Lower lobe of right lung (tissue), 2 donors: Measurements from ENCODE around the gene PLCL1. TPM values are rescaled to one million over a fixed set of nuclear protein-coding genes. Genes with fewer than 3 reads are reported as not detected.
A peak's percentile ranks its signal among the peaks of the same experiment; 100 is the strongest.

Experiments
- ATAC-seq, 2 donors: fragments of 200-7000 bp; cut with Tn5 transposase; one replicate each; pipeline ENCODE4 v1.9.1; 2020 to 2022; ENCODE audit warnings: mild to moderate bottlenecking in 2 of 2, moderate library complexity in 2 of 2
- DNase-seq: peaks from one replicate; pipeline ENCODE4 v3.0.0-alpha.2; 2020
- H3K27ac ChIP-seq: fragments of 200-600 bp; one replicate; pipeline ENCODE4 v1.8.0; 2022
- H3K27me3 ChIP-seq: fragments of 200-600 bp; one replicate; pipeline ENCODE4 v1.8.0; 2022; ENCODE audit warnings: low read depth
- H3K36me3 ChIP-seq: fragments of 200-600 bp; one replicate; pipeline ENCODE4 v1.8.0; 2022; ENCODE audit warnings: mild to moderate bottlenecking
- H3K4me1 ChIP-seq: fragments of 200-600 bp; one replicate; pipeline ENCODE4 v1.8.0; 2022
- H3K4me3 ChIP-seq: fragments of 200-600 bp; one replicate; pipeline ENCODE4 v1.8.0; 2022; ENCODE audit warnings: mild to moderate bottlenecking
- H3K9me3 ChIP-seq: fragments of 200-600 bp; one replicate; pipeline ENCODE4 v1.8.0; 2022
- intact Hi-C: fragments of 100-400 bp; cut with DNase I; formaldehyde crosslinking; loops from one replicate; pipeline ENCODE4 v1.11.0; 2022
- total RNA-seq: library from RNA; stranded (reverse); fragmentation: NEBNext Ultra II Directional; extraction: Animal tissue kit (Norgen Biotek cat#: 25700); gene quantifications from one replicate; pipeline ENCODE4 v1.2.1, GENCODE V29; 2021
- TF ChIP-seq, protein P1 (sequence below): fragments of 200-600 bp; IDR thresholded peaks from one replicate; pipeline ENCODE4 v1.8.0; 2022; ENCODE audit warnings: antibody characterized with exemption, mild to moderate bottlenecking
- donor health status: DM: no; HTN: yes; CAD: no; lungs with severe emphysema.

The PLCL1 gene
- total RNA-seq, 1 donor from 2014 or later, result 6.3 TPM

DNA sequence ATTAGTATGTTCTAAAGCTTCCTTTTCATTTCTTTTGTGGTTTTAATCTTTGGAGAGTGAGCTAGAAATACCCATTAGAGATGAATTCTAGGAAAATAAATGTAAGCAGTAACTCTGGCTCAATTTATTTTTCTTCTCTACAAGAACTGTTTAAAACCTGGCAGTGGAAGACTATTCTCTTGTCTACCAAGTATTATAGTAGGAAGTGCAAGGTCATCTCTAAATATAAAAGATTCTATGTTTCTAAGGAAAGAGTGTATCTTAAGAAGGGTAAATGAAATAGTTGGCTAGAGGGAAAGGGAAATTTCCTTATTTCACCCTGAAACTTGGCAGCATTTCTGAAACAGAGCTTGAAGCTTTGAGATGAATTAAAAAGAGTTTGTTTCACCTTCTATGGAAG, 35.5 kb downstream of the PLCL1 start:
- ATAC-seq (no peak), DNase-seq (no peak)
- H3K4me3 ChIP-seq, result no peak overlapping the region
- TF ChIP-seq, protein P1, sequence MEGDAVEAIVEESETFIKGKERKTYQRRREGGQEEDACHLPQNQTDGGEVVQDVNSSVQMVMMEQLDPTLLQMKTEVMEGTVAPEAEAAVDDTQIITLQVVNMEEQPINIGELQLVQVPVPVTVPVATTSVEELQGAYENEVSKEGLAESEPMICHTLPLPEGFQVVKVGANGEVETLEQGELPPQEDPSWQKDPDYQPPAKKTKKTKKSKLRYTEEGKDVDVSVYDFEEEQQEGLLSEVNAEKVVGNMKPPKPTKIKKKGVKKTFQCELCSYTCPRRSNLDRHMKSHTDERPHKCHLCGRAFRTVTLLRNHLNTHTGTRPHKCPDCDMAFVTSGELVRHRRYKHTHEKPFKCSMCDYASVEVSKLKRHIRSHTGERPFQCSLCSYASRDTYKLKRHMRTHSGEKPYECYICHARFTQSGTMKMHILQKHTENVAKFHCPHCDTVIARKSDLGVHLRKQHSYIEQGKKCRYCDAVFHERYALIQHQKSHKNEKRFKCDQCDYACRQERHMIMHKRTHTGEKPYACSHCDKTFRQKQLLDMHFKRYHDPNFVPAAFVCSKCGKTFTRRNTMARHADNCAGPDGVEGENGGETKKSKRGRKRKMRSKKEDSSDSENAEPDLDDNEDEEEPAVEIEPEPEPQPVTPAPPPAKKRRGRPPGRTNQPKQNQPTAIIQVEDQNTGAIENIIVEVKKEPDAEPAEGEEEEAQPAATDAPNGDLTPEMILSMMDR, result no peak
- H3K27me3 ChIP-seq, result no peaks in the 10 kb centered on the region
- intact Hi-C loops, result no loop called here
- H3K4me1 ChIP-seq, result peaks cover 5% of the 10 kb centered on the region
- no peaks in the 10 kb centered on the region for H3K36me3 ChIP-seq
- no peak overlapping the region for H3K27ac ChIP-seq
- no peaks in the 10 kb centered on the region for H3K9me3 ChIP-seq

DNA sequence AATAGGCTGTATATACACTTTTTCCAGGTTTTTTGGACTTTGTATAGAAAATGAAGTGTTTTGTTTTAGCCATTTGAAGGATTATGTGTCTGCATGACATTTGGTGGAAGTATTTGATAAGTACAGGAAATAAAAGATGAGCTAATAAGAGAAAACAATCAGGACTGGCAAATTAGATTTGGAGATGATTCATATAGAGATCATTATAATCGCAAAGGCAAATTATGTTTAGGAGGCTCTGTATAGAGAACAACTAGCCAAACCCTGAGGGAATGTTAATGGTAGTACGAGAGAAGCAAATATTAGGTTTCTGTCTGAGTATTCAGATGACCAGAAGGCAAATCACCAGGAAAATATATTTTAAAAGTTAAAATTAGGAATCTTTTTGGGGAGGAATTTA, 41.7 kb downstream of the PLCL1 start:
- TF ChIP-seq, protein P1, result no peak
- Histone ChIP-seq H3K4me3 (no peak overlapping the region), H3K9me3 (no peaks in the 10 kb centered on the region), H3K36me3 (no peaks in the 10 kb centered on the region), H3K27ac (peak overlapping the region; percentile 49), H3K4me1 (no peaks in the 10 kb centered on the region), H3K27me3 (no peaks in the 10 kb centered on the region)
- no peak for DNase-seq
- ATAC-seq, result no peak
- intact Hi-C loops, result no loop called here

DNA sequence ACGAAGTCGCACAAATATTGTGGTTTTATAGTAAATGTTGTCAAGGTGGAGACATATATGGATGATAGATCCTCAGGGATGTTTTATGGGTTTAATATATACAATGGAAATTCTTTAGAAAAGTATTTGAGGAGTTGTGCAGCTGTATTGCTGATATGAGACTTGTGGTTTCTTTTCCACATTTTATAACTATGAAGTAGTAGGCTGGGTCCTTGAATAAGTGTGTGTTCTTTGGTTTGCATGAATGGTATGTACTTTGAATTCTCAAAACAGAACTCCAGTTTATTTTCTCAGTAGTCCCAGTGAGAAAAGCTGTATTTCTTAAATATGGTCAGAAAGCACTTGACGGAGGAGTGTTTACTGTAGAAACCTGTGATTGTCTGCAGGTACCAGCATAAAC, 42.4 kb downstream of the PLCL1 start:
- intact Hi-C loops, result no loop called here

DNA sequence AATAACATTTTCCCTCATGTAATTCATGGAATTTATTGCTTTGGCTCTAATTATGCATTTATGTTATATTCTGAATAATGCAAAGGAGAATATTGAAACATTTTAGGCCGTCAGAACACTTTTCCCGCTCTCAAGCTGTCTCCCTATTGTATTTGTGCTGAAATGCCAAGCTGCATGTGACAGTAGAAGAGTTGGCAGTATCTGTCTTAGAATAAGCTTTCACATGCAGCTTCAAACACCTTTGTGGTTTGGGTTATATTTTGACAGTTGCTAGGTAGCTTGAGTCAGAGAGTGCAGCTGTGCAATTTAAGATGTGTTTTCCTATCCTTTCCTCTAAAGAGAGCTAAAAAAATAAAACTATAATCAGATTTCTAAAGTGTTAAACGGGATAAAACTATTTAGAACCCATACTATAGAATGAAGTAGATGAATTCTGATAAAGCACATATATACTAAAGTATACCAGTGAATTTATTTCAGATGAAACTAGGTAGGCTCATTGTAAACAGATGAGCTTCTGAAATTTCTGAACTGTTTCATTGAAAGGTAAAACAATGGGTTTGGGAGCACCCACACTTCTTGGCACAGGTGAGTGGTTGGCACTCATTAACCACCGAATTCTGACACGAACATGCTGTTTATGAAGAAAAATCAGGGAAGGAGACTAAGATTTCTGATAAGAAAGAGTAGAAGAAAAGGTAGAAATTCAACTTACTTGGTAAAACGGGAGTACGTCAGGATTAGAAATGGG, 43.4 kb downstream of the PLCL1 start:
- H3K27me3 ChIP-seq, result no peaks in the 10 kb centered on the region
- no peaks in the 10 kb centered on the region for H3K36me3 ChIP-seq
- TF ChIP-seq, protein P1, result no peak
- ATAC-seq (peak in 1 of 2 donors; percentile 63), DNase-seq (no peak)
- no peaks in the 10 kb centered on the region for H3K4me1 ChIP-seq
- H3K4me3 ChIP-seq, result no peak overlapping the region
- intact Hi-C loops, result no loop called here
- no peaks in the 10 kb centered on the region for H3K9me3 ChIP-seq
- H3K27ac ChIP-seq, result no peak overlapping the region

More for the DNA sequence above, 42.4 kb downstream of the PLCL1 start:
- TF ChIP-seq, protein P1, result no peak
- DNase-seq (no peak), ATAC-seq (peak; percentile 37 to 89)
- Histone ChIP-seq H3K27ac (peak overlapping the region; percentile 49), H3K4me1 (no peaks in the 10 kb centered on the region), H3K36me3 (no peaks in the 10 kb centered on the region), H3K27me3 (no peaks in the 10 kb centered on the region), H3K9me3 (no peaks in the 10 kb centered on the region), H3K4me3 (no peak overlapping the region)

DNA sequence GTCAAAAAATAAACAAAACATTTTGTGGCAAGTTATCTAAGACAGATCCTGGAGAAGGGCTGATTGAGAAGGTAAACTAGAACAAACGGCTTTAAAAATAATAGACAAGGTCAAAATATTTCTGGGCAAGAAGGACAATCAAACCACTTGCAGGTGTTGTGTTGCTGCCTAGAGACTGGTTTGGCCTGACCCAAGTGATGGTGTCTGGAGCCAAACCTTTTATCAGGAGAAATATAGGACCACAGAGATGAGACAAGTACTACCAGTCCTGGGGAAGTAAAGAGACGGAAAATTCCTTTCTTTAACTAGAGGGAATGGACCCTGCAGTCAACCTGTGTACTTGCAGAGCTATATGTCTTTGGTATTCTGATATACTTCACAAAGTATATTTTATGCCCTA, 44.2 kb downstream of the PLCL1 start:
- Histone ChIP-seq H3K4me1 (no peaks in the 10 kb centered on the region), H3K27me3 (no peaks in the 10 kb centered on the region), H3K27ac (no peak overlapping the region), H3K9me3 (no peaks in the 10 kb centered on the region), H3K4me3 (no peak overlapping the region), H3K36me3 (no peaks in the 10 kb centered on the region)
- no peak for DNase-seq
- TF ChIP-seq, protein P1, result no peak
- intact Hi-C loops, result no loop called here
- ATAC-seq, result no peak
